NOMO-1 treated with dmso at 0.1 percent for 144 hours (cell line): ENCODE data around the gene DDRGK1.
"Not testable (repeated sequence)": the region's sequence is repeated elsewhere in the genome, so short reads cannot be mapped to it uniquely, and the experiment has no call there.

Experiments
- DNase-seq: peaks from one replicate; lab custom pipeline; 2025; ENCODE audit not compliant: unreplicated experiment; lab: John Stamatoyannopoulos, UW

Gene DDRGK1

GRCh38 chr20:3218307-3218988, 14.0 kb upstream of the DDRGK1 start:
- DNase-seq: peak; percentile 19

DNA sequence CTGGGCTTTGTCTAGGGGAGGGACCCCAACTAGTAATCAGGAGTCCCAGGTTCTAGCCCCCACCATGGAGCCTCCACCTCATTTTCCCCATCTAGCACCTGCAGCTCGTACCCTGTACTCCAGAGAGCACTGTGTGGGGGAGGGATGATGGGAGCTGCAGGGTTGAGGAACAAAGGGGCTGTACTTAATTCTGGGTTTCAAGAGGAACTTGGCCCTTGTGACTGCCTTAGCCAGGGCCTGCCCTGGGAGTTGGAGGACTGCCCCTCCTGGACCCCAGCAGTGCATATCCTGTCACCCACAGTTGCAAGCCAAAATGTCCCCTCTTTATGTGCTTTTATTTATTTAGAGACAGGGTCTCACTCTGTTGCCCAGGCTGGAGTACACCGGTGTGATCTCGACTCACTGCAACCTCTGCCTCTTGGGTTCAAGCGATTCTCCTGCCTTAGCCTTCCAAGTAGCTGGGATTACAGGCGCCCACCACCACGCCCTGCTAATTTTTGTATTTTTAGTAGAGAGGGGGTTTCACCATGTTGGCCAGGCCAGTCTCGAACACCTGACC, 11.0 kb upstream of the DDRGK1 start:
- DNase-seq: not testable (repeated sequence)

- DNase-seq: no peak
These were observed 8.7 kb upstream of the DDRGK1 start for GRCh38 chr20:3213226-3213625.

DNA sequence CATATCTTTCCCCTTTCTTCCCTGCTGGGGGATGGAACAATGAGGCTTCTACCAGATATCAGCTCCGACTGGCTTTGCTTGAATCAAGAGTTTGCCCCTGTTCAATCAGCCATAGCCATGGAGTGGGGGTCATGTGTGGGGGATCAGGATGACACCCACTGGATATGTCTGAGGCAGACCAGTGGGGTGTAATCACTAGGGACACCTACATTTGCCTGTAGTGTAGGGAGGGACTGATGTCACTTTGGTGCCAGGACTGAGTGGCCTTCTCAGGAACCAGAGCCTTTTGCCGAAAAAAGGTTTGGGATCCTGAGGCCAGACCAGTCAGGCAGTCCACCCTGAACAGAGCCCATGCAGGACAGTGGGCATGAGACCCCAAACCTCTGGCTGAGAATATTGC, 5.9 kb upstream of the DDRGK1 start:
- no peak for DNase-seq

DNA sequence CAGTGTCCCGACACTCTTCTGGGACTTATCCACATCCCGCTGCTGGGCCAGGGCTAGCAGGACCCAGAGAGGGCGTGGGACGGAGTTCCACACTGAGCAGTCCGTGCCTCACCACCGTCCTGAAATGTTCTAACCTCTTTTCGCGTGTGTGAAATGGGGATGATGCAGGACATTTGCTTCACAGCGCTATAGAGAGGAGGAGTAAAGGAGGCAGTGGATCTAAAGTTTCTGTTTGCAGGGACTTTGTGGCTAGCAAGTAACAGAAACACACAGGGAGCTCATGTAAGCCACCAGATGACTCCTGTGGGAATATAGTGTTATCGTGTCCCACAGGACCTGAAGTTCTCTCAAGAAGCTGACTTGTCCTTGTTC, 5.5 kb upstream of the DDRGK1 start:
- no peak for DNase-seq

GRCh38 chr20:3209257-3209945, 4.9 kb upstream of the DDRGK1 start, which contains the start of gene ITPA:
TSS of gene ITPA (plus strand) at chr20:3209498. CDS start at chr20:3209552, 54 bp downstream.
- DNase-seq: peak; percentile 49

DNA sequence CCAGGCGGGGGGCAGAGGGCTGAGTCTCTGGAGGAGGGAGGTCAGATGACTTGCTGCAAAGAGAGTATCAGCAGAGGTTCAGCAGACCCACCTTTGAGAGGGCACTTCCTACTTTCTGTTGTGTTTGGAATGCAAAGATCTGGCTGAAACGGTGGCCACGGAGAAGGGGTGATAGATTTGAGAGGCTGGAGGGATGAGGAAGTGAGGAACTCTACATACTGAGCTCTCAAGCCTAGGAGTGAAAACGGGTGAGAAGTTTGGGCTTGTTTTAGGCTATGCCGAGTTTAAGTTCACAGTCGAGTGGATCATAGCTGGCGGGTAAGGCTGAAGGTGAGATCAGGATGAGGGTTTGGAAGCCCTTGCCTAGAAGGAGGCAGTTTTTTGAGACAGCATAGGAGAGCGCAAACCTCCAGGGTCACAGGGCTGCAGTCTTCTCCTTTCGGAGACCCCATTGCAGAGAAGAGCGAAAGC, 4.3 kb upstream of the DDRGK1 start:
- peak; percentile 18 for DNase-seq

DNA sequence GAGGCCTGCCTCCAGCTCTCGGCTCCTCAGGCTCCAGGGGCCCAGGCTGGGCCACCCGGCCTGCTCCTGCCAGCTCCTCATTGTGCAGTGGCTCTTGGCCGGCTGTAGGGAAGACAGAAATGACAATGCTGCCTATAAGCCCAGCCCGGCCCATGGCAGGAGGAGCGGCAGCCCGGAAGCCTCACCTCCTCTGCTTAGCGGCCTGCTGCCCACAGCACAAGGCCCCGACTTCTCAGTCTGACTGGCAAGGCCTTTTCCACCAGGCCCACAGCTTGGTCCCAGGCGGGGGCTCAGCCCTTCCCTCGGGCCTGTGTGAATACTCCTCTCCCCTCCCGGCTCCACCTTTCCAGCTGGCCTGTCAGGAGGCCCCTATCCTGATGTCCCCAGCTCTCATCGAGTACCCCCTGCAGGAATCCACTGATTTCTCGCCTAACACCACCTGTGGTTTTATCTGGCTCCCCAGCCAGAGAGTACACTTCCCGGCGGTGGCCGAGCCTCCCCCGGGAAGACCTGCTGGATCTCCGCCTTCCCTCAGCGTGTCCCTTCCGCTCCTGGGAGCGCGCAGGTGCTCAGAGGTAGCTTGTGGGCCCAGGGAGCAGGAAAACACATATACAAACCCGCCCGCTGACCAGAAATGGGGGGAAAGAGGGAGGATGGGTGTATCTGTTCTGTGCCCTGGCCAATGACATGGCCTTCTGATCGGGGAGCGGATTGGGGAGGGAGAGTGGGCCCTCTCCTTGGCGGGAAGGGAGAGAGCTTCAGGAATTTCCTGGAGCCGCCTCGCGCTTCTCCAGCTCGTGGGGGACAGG, 963 bp downstream of the DDRGK1 start:
- no peak for DNase-seq

GRCh38 chr20:3202965-3203314, 1.5 kb downstream of the DDRGK1 start:
- no peak for DNase-seq

DNA sequence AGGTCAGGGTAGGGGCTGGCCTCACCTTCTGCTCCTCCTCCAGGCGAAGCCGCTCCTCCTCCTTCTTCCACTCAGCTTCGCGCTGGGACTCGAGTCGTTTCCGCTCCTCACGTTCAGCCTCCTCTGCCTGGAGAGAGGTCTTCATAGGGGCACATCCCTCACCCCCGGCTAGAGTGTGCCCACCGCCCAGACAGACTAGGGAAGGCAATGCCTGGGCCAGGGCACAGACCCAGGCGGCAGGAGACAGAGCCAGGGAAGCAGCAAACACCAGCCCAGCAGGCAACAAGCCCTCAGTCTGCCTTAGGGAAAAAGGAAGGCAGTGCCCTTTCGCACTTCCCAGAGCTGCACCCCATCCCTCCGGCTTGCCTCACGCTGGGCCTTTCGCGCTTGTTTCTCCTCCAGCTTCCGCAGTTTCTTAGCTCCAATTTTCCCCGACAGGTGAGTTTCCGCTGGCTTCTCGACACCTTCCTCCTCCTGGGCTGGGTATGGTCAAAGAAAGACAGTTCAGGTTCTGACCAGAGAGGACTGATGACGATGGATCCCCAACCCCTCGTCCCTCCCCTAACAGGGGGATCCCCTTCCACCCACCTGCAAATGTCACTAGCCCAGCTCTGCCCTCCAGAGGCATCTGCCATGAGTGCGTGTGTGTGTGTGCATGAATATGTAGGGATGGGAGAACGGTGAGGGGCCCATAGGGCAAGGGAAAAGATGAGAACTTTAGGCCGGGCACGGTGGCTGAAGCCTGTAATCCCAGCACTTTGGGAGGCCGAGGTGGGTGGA, 4.3 kb downstream of the DDRGK1 start:
- no peak for DNase-seq

DNA sequence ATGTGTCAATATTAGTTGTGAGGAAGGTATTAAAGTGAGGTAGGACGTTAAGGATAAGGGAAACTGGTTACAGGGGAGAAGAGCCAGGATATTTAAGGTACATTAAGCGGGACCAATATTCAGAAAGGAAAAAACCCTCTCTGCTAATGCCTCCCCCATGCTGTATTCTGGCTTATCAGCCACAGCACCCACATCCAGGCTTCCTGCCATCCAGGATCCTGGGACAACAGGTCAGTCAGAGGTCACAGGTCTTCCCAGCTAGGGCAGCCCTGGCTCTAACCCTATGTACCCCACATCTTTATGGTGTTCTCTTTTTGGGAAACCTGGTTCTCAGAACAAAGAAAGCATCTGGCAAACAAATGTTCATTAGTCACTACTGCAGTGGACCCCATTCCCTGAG, 5.3 kb downstream of the DDRGK1 start:
- DNase-seq: no peak

GRCh38 chr20:3195590-3196237, 8.8 kb downstream of the DDRGK1 start:
- no peak for DNase-seq

DNA sequence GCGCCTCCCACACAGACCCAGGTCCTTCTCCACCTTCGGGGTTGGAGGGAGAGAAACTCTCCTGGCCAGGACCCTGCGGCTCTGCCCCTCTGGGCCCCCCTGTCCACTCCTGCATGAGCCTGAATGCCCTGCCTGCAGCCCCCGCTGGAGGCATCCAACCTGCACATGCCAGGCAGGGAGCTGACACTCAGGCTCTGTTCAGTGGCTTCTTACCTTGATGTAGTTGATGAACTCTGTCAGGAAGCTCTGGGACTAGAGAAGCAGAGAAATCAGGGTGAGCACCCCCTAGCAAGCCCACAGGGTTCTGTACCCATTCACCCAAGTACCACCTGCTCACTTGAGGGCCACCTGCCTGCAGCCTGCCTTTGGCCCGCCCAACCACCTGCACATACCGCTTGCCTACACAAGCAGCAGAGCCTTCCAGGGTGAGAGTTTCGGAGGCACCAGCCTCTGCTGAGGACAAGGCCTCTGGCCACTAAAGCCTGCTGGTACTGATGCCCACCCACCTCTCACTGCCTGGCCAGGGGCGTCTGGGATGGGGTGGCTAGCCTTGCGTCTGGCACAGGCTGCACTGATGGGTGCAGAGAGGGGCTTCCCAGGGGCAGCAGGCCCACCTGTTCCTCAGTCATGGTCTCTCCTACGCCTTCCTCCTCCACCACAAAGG, 9.7 kb downstream of the DDRGK1 start:
- DNase-seq: no peak

GRCh38 chr20:3193806-3194616, 10.5 kb downstream of the DDRGK1 start:
- DNase-seq: no peak

- DNase-seq: no peak
These were observed 12.1 kb downstream of the DDRGK1 start for GRCh38 chr20:3192226-3193015.

GRCh38 chr20:3190681-3191111, 13.8 kb downstream of the DDRGK1 start:
- DNase-seq: no peak

DNA sequence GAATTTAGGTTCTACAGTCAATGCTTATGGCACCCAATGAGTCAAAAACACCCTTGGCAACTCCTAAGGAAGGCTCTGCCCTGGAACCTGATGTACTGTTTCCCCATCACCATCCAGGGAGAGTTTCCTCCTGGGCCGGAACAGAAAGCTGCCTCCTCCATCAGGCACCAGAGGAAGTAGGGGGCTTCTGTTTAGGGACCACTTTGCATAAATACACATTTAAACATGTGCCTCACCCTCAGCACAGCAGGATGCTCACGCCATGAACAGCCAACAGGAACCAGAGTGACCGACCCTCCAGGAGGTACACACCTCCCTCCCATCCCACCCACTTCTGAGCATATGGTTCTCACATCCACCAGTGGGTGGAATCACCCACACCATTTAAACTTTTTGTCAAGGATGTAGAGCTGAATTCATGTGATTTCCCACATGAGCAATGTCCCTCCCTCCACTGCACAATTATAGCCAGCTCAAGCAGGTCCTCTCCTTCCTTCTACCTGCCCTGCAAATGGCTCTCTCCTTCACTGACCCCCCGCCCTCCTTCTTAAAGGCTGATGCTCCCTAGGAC, 14.8 kb downstream of the DDRGK1 start:
- no peak for DNase-seq
